HepG2 (cell line): ENCODE data around the gene CTNNA2. TPM values are rescaled to one million over a fixed set of nuclear protein-coding genes. Genes with fewer than 3 reads are reported as not detected.

Experiments
- ATAC-seq: fragments of 200-7000 bp; cut with Tn5 transposase; 3 replicates; pipeline ENCODE4 v1.9.1; 2020; ENCODE audit warnings: mild to moderate bottlenecking, moderate library complexity
- BruUV-seq: library from RNA; stranded (reverse); fragments of 400-500 nt; replicated peaks from 2 replicates; lab custom pipeline; 2021; lab: Mats Ljungman, UMichigan
- CTCF ChIA-PET: fragments of 300-600 bp; formaldehyde crosslinking; extraction: SDS; loops from one replicate; lab custom pipeline; 2021; ENCODE audit warnings: low total read pairs, inconsistent platforms, low intra/inter-chr PET ratio; lab: Yijun Ruan, JAX
- POLR2A ChIA-PET: fragments of 350-600 bp; sonication (Branson Sonifier 250); formaldehyde crosslinking; loops from one replicate; lab custom pipeline; 2020; ENCODE audit warnings: antibody characterized with exemption, inconsistent platforms; lab: Yijun Ruan, JAX
- DNase-seq: peaks from one replicate; pipeline ENCODE4 v3.0.0-alpha.2; 2015; ENCODE audit warnings: low spot score
- FAIRE-seq: peaks from 3 replicates; lab custom pipeline; 2011; peaks lifted over from hg19 to GRCh38; lab: Jason Lieb, UNC
- H2AFZ ChIP-seq: one replicate; pipeline ENCODE4 v1.6.1; 2011; ENCODE audit warnings: low read length, inconsistent platforms
- H3K27ac ChIP-seq: fragments of 300-600 bp; 3 replicates; pipeline ENCODE4 v1.8.0; 2011; ENCODE audit warnings: mixed run types, mild to moderate bottlenecking, mixed read lengths, low read length, inconsistent platforms; ENCODE audit not compliant: insufficient read depth; ENCODE audit errors: extremely low read length
- H3K27me3 ChIP-seq, 2 experiments: fragments of 200-600 bp in 1 of 2; 2 replicates in 1 of 2; 3 replicates in 1 of 2; pipeline versions ENCODE4 v1.6.0 to v1.8.0; 2011; ENCODE audit warnings: low read length in 2 of 2, mild to moderate bottlenecking in 2 of 2, moderate library complexity in 2 of 2, inconsistent platforms in 1 of 2; ENCODE audit not compliant: insufficient read depth in 2 of 2, control insufficient read depth in 1 of 2
- H3K36me3 ChIP-seq, 2 experiments: fragments of 200-600 bp in 1 of 2; replicated peaks in 1 of 2; 2 replicates in 1 of 2; 3 replicates in 1 of 2; pipeline versions ENCODE4 v1.5.1 to v1.8.0; 2011; ENCODE audit warnings: low read length in 2 of 2, inconsistent platforms in 1 of 2; ENCODE audit not compliant: insufficient read depth in 2 of 2, control insufficient read depth in 1 of 2
- H3K4me1 ChIP-seq: 2 replicates; pipeline ENCODE4 v1.5.1; 2012; ENCODE audit warnings: low read length, inconsistent platforms; ENCODE audit not compliant: insufficient read depth
- H3K4me2 ChIP-seq: 2 replicates; pipeline ENCODE4 v1.6.0; 2011; ENCODE audit warnings: low read depth, low read length, inconsistent platforms
- H3K4me3 ChIP-seq, 3 experiments: fragments of 200-600 bp in 1 of 3; sonication (generic), shearing (Covaris generic) in 1 of 3; replicated peaks in 1 of 3; 2 replicates each; pipeline ENCODE4 v1.5.1; 2011 to 2016; ENCODE audit warnings: low read length in 3 of 3, inconsistent platforms in 2 of 3, low read depth in 2 of 3, mild to moderate bottlenecking in 2 of 3, control low read depth in 1 of 3, mixed read lengths in 1 of 3; ENCODE audit not compliant: insufficient read depth in 1 of 3
- H3K79me2 ChIP-seq: one replicate; pipeline ENCODE4 v1.6.1; 2011; ENCODE audit warnings: low read length, inconsistent platforms; ENCODE audit not compliant: insufficient read depth
- H3K9ac ChIP-seq: 2 replicates; pipeline ENCODE4 v1.6.0; 2011; ENCODE audit warnings: mild to moderate bottlenecking, low read depth, low read length, inconsistent platforms; ENCODE audit not compliant: insufficient read depth
- H3K9me3 ChIP-seq: 2 replicates; pipeline ENCODE4 v1.5.1; 2012; ENCODE audit warnings: mild to moderate bottlenecking, low read length
- H4K20me1 ChIP-seq: 2 replicates; pipeline ENCODE4 v1.6.0; 2011; ENCODE audit warnings: inconsistent platforms, mild to moderate bottlenecking, low read length, moderate library complexity; ENCODE audit not compliant: insufficient read depth
- DR1 ChIP-seq: sonication (generic); formaldehyde crosslinking; IDR thresholded peaks from 2 replicates; pipeline ENCODE4 v1.8.0; 2021; ENCODE audit warnings: mild to moderate bottlenecking, missing genetic modification reagents, inconsistent platforms
- FOXO1 ChIP-seq: sonication (generic); formaldehyde crosslinking; IDR thresholded peaks from 2 replicates; pipeline ENCODE4 v1.4.0; 2020; ENCODE audit warnings: missing genetic modification reagents
- HNF4A ChIP-seq: sonication (generic); formaldehyde crosslinking; IDR thresholded peaks from 2 replicates; pipeline ENCODE4 v1.4.0; 2020; ENCODE audit warnings: missing genetic modification reagents
- NR2F2 ChIP-seq: IDR thresholded peaks from 2 replicates; pipeline ENCODE4 v1.6.1; 2012; ENCODE audit warnings: low read depth, inconsistent platforms, borderline replicate concordance
- SP5 ChIP-seq: IDR thresholded peaks from 2 replicates; pipeline ENCODE4 v1.6.1; 2016; ENCODE audit warnings: low read depth, borderline replicate concordance
- STAG1 ChIP-seq: sonication (generic); formaldehyde crosslinking; IDR thresholded peaks from 2 replicates; pipeline ENCODE4 v1.4.0; 2020; ENCODE audit warnings: missing genetic modification reagents
- ZNF3 ChIP-seq: IDR thresholded peaks from 2 replicates; pipeline ENCODE4 v1.7.0; 2017; ENCODE audit warnings: inconsistent platforms
- ZNF558 ChIP-seq: sonication (generic); formaldehyde crosslinking; IDR thresholded peaks from 2 replicates; pipeline ENCODE4 v1.9.0; 2022; ENCODE audit warnings: mild to moderate bottlenecking, missing genetic modification reagents, borderline replicate concordance
- WGBS: methylation state at CpG from one replicate; pipeline ENCODE4 v1.1.6; 2017; ENCODE audit warnings: low lambda C conversion rate; 5-methylcytosine and 5-hydroxymethylcytosine counted together
- in situ Hi-C: cut with HindIII; loops from 2 replicates; pipeline ENCODE4 v1.10.0; 2017; ENCODE audit warnings: low pct_unique_long_range_greater_than_20kb; ENCODE audit not compliant: extremely low pct_ligation_motif_present
- intact Hi-C: fragments of 100-400 bp; cut with micrococcal nuclease; formaldehyde crosslinking; loops from one replicate; pipeline ENCODE4 v1.10.0; 2022; ENCODE audit not compliant: unreplicated experiment
- polyA plus RNA-seq, 8 experiments: library from polyadenylated mRNA; depleted of rRNA in 3 of 8; stranded (reverse) in 7 of 8; unstranded in 1 of 8; fragments of >200 nt; fragmentation: Illumina TruSeq in 4 of 8; extraction: Trizol in 4 of 8; gene quantifications; 2 replicates each; pipeline versions ENCODE4 v1.2.1 to v1.2.3, GENCODE V29; 2011 to 2016; ENCODE audit warnings: low read depth in 4 of 8, missing spikeins in 1 of 8, mixed read lengths in 1 of 8; ENCODE audit not compliant: insufficient read depth in 1 of 8
- total RNA-seq, 5 experiments: library from RNA; depleted of rRNA; stranded (reverse); fragments of >200 nt; fragmentation: Illumina TruSeq; extraction: Trizol; gene quantifications; 2 replicates each; pipeline ENCODE4 v1.2.3, GENCODE V29; 2016; ENCODE audit warnings: low read depth in 1 of 5
- TF ChIP-seq, protein P1 (sequence below): sonication (generic); IDR thresholded peaks from 2 replicates; pipeline ENCODE4 v1.6.1; 2016; ENCODE audit warnings: low read depth, borderline replicate concordance
- TF ChIP-seq, protein P2 (sequence below), 2 experiments: fragments of 450-650 bp in 1 of 2; sonication (generic) in 1 of 2; formaldehyde crosslinking; IDR thresholded peaks; 2 replicates each; pipeline versions ENCODE4 v1.5.0 to v1.8.0; 2020 to 2022; ENCODE audit warnings: mild to moderate bottlenecking in 1 of 2, missing genetic modification reagents in 1 of 2
- TF ChIP-seq, protein P3 (sequence below): sonication (generic); formaldehyde crosslinking; conservative IDR thresholded peaks from 2 replicates; pipeline ENCODE4 v1.4.0; 2020; ENCODE audit warnings: mild to moderate bottlenecking, missing genetic modification reagents, moderate library complexity

CTNNA2 gene
- total and polyA plus RNA-seq, 2 of the 13 experiments (the other 11 are each of a cell fraction or from before 2014, with no cell fraction given): not detected

- 0% methylated on average over 1 of the region's 1 CpG for WGBS
- ATAC-seq (no peak), DNase-seq (no peak), FAIRE-seq (no peak)
- intact Hi-C loops (no loop called here), in situ Hi-C loops (no loop called here)
- Histone ChIP-seq H3K27ac (no peak overlapping the region), H3K79me2 (no peaks in the 10 kb centered on the region), H3K27me3 (no peaks in the 10 kb centered on the region; a peak in 1 of 5 replicates), H3K4me1 (no peaks in the 10 kb centered on the region), H4K20me1 (no peaks in the 10 kb centered on the region), H3K9me3 (peaks cover 1% of the 10 kb centered on the region; the same call in 1 of the 2 replicates), H3K4me3 (no peak overlapping the region), H2AFZ (no peak overlapping the region), H3K4me2 (no peak overlapping the region), H3K36me3 (no peaks in the 10 kb centered on the region), H3K9ac (no peak overlapping the region)
- TF ChIP-seq NR2F2 (no peak), HNF4A (CRISPR knock-in tag) (no peak), ZNF3 (CRISPR knock-in tag) (no peak), STAG1 (CRISPR knock-in tag) (no peak), SP5 (CRISPR knock-in tag) (no peak), DR1 (no peak), ZNF558 (no peak), FOXO1 (CRISPR knock-in tag) (no peak)
- TF ChIP-seq, protein P1, sequence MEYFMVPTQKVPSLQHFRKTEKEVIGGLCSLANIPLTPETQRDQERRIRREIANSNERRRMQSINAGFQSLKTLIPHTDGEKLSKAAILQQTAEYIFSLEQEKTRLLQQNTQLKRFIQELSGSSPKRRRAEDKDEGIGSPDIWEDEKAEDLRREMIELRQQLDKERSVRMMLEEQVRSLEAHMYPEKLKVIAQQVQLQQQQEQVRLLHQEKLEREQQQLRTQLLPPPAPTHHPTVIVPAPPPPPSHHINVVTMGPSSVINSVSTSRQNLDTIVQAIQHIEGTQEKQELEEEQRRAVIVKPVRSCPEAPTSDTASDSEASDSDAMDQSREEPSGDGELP: no peak
- TF ChIP-seq, protein P2, sequence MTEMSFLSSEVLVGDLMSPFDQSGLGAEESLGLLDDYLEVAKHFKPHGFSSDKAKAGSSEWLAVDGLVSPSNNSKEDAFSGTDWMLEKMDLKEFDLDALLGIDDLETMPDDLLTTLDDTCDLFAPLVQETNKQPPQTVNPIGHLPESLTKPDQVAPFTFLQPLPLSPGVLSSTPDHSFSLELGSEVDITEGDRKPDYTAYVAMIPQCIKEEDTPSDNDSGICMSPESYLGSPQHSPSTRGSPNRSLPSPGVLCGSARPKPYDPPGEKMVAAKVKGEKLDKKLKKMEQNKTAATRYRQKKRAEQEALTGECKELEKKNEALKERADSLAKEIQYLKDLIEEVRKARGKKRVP (CRISPR knock-in tag; IDR thresholded peaks at IDR 0.05): no peak
- TF ChIP-seq, protein P3, sequence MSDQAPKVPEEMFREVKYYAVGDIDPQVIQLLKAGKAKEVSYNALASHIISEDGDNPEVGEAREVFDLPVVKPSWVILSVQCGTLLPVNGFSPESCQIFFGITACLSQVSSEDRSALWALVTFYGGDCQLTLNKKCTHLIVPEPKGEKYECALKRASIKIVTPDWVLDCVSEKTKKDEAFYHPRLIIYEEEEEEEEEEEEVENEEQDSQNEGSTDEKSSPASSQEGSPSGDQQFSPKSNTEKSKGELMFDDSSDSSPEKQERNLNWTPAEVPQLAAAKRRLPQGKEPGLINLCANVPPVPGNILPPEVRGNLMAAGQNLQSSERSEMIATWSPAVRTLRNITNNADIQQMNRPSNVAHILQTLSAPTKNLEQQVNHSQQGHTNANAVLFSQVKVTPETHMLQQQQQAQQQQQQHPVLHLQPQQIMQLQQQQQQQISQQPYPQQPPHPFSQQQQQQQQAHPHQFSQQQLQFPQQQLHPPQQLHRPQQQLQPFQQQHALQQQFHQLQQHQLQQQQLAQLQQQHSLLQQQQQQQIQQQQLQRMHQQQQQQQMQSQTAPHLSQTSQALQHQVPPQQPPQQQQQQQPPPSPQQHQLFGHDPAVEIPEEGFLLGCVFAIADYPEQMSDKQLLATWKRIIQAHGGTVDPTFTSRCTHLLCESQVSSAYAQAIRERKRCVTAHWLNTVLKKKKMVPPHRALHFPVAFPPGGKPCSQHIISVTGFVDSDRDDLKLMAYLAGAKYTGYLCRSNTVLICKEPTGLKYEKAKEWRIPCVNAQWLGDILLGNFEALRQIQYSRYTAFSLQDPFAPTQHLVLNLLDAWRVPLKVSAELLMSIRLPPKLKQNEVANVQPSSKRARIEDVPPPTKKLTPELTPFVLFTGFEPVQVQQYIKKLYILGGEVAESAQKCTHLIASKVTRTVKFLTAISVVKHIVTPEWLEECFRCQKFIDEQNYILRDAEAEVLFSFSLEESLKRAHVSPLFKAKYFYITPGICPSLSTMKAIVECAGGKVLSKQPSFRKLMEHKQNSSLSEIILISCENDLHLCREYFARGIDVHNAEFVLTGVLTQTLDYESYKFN: no peak
- BruUV-seq: no TSS peak
- ChIA-PET CTCF (no interaction called here), POLR2A (no interaction called here)
These were observed 320.5 kb downstream of the CTNNA2 start for GRCh38 chr2:79833235-79833878.
